ENCODE data around the gene PASD1.

GRCh38 chrX:151711787-151712186 is 148.3 kb downstream of the PASD1 start:
- TF ChIP-seq CTCF (IDR thresholded peaks at IDR 0.05) (no peak), POLR2A (IDR thresholded peaks at IDR 0.05) (no peak)
